ENCODE measurements around the gene RASIP1. TPM values are rescaled to one million over a fixed set of nuclear protein-coding genes. Genes with fewer than 3 reads are reported as not detected.
"Not testable (repeated sequence)": the region's sequence is repeated elsewhere in the genome, so short reads cannot be mapped to it uniquely, and the experiment has no call there.

The RASIP1 gene
- total RNA-seq, 1 donor: 2.6 TPM

- no peak for DNase-seq (ENCODE audit: low read depth)
- no peak overlapping the region for H3K4me3 ChIP-seq (ENCODE audit: low read depth, low read length)
- no peak for TF ChIP-seq CTCF (IDR thresholded peaks at IDR 0.05; ENCODE audit: insufficient read depth, low read depth, low read length)
These were observed 36.7 kb upstream of the RASIP1 start for GRCh38 chr19:48777139-48777538.

- no peak for TF ChIP-seq CTCF (IDR thresholded peaks at IDR 0.05; ENCODE audit: insufficient read depth, low read depth, low read length)
- no peak overlapping the region for H3K4me3 ChIP-seq (ENCODE audit: low read depth, low read length)
- no peak for DNase-seq (ENCODE audit: low read depth)
These were observed 32.1 kb upstream of the RASIP1 start for GRCh38 chr19:48772503-48772953.

GRCh38 chr19:48770734-48771472 is 30.5 kb upstream of the RASIP1 start:
- no peak overlapping the region for H3K4me3 ChIP-seq (ENCODE audit: low read depth, low read length)
- TF ChIP-seq CTCF (IDR thresholded peaks at IDR 0.05; ENCODE audit: insufficient read depth, low read depth, low read length): no peak
- DNase-seq (ENCODE audit: low read depth): no peak

GRCh38 chr19:48770266-48770665 is 29.9 kb upstream of the RASIP1 start:
- no peak for TF ChIP-seq CTCF (IDR thresholded peaks at IDR 0.05; ENCODE audit: insufficient read depth, low read depth, low read length)
- no peak overlapping the region for H3K4me3 ChIP-seq (ENCODE audit: low read depth, low read length)
- peak; percentile 53 for DNase-seq (ENCODE audit: low read depth)

- peak; percentile 10 for DNase-seq (ENCODE audit: low read depth)
- no peak overlapping the region for H3K4me3 ChIP-seq (ENCODE audit: low read depth, low read length)
- TF ChIP-seq CTCF (IDR thresholded peaks at IDR 0.05; ENCODE audit: insufficient read depth, low read depth, low read length): no peak
These were observed 28.7 kb upstream of the RASIP1 start for GRCh38 chr19:48768994-48769713.

- not testable (repeated sequence) for DNase-seq (ENCODE audit: low read depth); H3K4me3 ChIP-seq (ENCODE audit: low read depth, low read length)
These were observed 27.9 kb upstream of the RASIP1 start for GRCh38 chr19:48768171-48768753.

- not testable (repeated sequence) for H3K4me3 ChIP-seq (ENCODE audit: low read depth, low read length); DNase-seq (ENCODE audit: low read depth)
These were observed 25.4 kb upstream of the RASIP1 start for GRCh38 chr19:48765816-48766215.
